ENCODE measurements around the gene ATP5F1D.

Gene ATP5F1D

GRCh38 chr19:1288833-1289685, 47.5 kb downstream of the ATP5F1D start:
- Mint-ChIP-seq H3K4me3 (no peak overlapping the region), H3K36me3 (ENCODE audit: low read depth) (no peaks in the 10 kb centered on the region), H3K9me3 (no peaks in the 10 kb centered on the region), H3K27ac (no peak overlapping the region), H3K4me1 (ENCODE audit: low read depth) (no peaks in the 10 kb centered on the region), H3K27me3 (peaks cover 31% of the 10 kb centered on the region)

- Mint-ChIP-seq H3K27ac (no peak overlapping the region), H3K27me3 (peaks cover 25% of the 10 kb centered on the region), H3K9me3 (no peaks in the 10 kb centered on the region), H3K4me1 (ENCODE audit: low read depth) (no peaks in the 10 kb centered on the region), H3K36me3 (ENCODE audit: low read depth) (no peaks in the 10 kb centered on the region), H3K4me3 (no peak overlapping the region)
These were observed 48.1 kb downstream of the ATP5F1D start for GRCh38 chr19:1289686-1290025.

GRCh38 chr19:1290196-1290702, 48.7 kb downstream of the ATP5F1D start:
- Mint-ChIP-seq H3K9me3 (no peaks in the 10 kb centered on the region), H3K27me3 (peaks cover 19% of the 10 kb centered on the region), H3K4me3 (no peak overlapping the region), H3K4me1 (ENCODE audit: low read depth) (no peaks in the 10 kb centered on the region), H3K27ac (no peak overlapping the region), H3K36me3 (ENCODE audit: low read depth) (no peaks in the 10 kb centered on the region)

- H3K4me1 Mint-ChIP-seq (ENCODE audit: low read depth) = no peaks in the 10 kb centered on the region
- no peaks in the 10 kb centered on the region for H3K9me3 Mint-ChIP-seq
- H3K36me3 Mint-ChIP-seq (ENCODE audit: low read depth) = no peaks in the 10 kb centered on the region
- no peak overlapping the region for H3K4me3 Mint-ChIP-seq
- peaks cover 19% of the 10 kb centered on the region for H3K27me3 Mint-ChIP-seq
- no peak overlapping the region for H3K27ac Mint-ChIP-seq
These were observed 49.4 kb downstream of the ATP5F1D start for GRCh38 chr19:1290703-1291651.

- no peak overlapping the region for H3K27ac Mint-ChIP-seq
- no peaks in the 10 kb centered on the region for H3K9me3 Mint-ChIP-seq
- no peaks in the 10 kb centered on the region for H3K36me3 Mint-ChIP-seq (ENCODE audit: low read depth)
- H3K27me3 Mint-ChIP-seq = peaks cover 15% of the 10 kb centered on the region
- H3K4me3 Mint-ChIP-seq = no peak overlapping the region
- no peaks in the 10 kb centered on the region for H3K4me1 Mint-ChIP-seq (ENCODE audit: low read depth)
These were observed 50.3 kb downstream of the ATP5F1D start for GRCh38 chr19:1291761-1292418.

- Mint-ChIP-seq H3K27ac (no peak overlapping the region), H3K27me3 (peaks cover 15% of the 10 kb centered on the region), H3K4me1 (ENCODE audit: low read depth) (no peaks in the 10 kb centered on the region), H3K9me3 (no peaks in the 10 kb centered on the region), H3K4me3 (no peak overlapping the region), H3K36me3 (ENCODE audit: low read depth) (no peaks in the 10 kb centered on the region)
These were observed 51.0 kb downstream of the ATP5F1D start for GRCh38 chr19:1292419-1293151.

- Mint-ChIP-seq H3K27ac (no peak overlapping the region), H3K4me1 (ENCODE audit: low read depth) (no peaks in the 10 kb centered on the region), H3K27me3 (peaks cover 10% of the 10 kb centered on the region), H3K36me3 (ENCODE audit: low read depth) (no peaks in the 10 kb centered on the region), H3K4me3 (no peak overlapping the region), H3K9me3 (no peaks in the 10 kb centered on the region)
These were observed 52.4 kb downstream of the ATP5F1D start for GRCh38 chr19:1293782-1294604.
